Lower leg skin (tissue), 4 donors: ENCODE measurements around the gene HSPB6. TPM values are rescaled to one million over a fixed set of nuclear protein-coding genes. Genes with fewer than 3 reads are reported as not detected.
A peak's percentile ranks its signal among the peaks of the same experiment; 100 is the strongest.

ENCODE experiments used
- DNase-seq, 2 donors: peaks; one replicate each; pipeline ENCODE4 v3.0.0-alpha.2; 2019; ENCODE audit warnings: low spot score in 2 of 2
- H3K4me3 ChIP-seq: fragments of 200-600 bp; sonication (generic); 2 replicates; pipeline ENCODE4 v1.5.1; 2017; ENCODE audit warnings: mild to moderate bottlenecking, low read depth; ENCODE audit not compliant: poor library complexity, severe bottlenecking
- POLR2A ChIP-seq, 2 donors: fragments of 450-650 bp; IDR thresholded peaks; one replicate each; pipeline ENCODE4 v1.6.1; 2016 to 2017; ENCODE audit warnings: antibody characterized with exemption in 2 of 2, mild to moderate bottlenecking in 1 of 2, moderate library complexity in 1 of 2
- WGBS, 2 donors: methylation state at CpG; one replicate each; pipeline ENCODE4 v1.1.5; 2018; 5-methylcytosine and 5-hydroxymethylcytosine counted together
- intact Hi-C: fragments of 100-400 bp; cut with DNase I; formaldehyde crosslinking; loops from one replicate; pipeline ENCODE4 v1.15.0; 2023; ENCODE audit warnings: low total_unique reads
- total RNA-seq, 4 donors: library from RNA; depleted of rRNA; stranded (reverse); fragments of >200 nt; gene quantifications; one replicate each; pipeline ENCODE4 v1.1.0, GENCODE V29; 2016
- TF ChIP-seq, protein P1 (sequence below), 3 donors: fragments of 450-650 bp; IDR thresholded peaks; one replicate each; pipeline ENCODE4 v1.5.1; 2016; ENCODE audit warnings: antibody characterized with exemption in 3 of 3, mild to moderate bottlenecking in 3 of 3, moderate library complexity in 2 of 3

The HSPB6 gene
- total RNA-seq, 4 donors from 2014 or later: 2.5 to 9.4 (median 3.9) TPM

DNA sequence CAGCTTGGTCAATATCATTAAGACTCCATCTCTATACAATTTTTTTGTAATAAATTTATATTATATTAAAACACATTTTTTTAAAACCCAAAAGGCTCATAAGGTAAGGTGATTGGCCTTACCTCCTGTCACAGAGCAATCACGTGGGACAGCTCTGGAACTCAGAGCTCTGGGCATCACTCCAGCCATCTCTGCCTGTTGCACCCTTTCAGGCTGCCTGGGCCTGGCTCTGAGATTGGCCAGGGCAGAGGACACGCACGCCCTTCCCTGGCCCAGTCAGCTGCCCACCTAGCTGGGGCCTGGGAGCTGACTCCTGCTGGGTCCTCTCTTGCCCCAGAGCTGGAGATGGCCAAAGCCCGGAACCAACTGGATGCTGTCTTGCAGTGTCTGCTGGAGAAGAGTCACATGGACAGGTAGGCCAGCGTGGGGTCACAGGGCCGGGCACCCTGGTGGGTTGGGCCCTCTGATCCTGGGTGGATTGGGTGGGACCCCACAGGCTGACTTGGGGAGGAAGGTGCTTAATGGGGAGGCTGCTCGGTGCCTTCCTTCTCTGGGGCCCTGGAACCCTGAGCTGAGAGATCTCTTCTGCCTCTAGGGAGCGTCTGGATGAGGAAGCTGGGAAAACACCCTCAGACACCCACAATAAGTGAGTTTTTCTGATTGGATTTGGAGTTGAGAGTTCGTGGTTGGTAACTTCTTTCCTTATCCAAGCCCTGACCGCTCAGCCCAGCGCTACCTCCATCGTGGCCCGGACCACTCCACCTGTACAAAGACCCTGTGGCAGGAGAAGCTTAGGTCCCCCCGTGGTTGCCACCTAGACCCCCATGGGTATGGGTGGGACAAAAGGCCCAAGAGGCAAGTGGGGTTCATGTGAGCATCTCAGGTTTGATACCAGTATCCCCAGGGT is 4.7 kb downstream of the HSPB6 start:
- TF ChIP-seq, protein P1, sequence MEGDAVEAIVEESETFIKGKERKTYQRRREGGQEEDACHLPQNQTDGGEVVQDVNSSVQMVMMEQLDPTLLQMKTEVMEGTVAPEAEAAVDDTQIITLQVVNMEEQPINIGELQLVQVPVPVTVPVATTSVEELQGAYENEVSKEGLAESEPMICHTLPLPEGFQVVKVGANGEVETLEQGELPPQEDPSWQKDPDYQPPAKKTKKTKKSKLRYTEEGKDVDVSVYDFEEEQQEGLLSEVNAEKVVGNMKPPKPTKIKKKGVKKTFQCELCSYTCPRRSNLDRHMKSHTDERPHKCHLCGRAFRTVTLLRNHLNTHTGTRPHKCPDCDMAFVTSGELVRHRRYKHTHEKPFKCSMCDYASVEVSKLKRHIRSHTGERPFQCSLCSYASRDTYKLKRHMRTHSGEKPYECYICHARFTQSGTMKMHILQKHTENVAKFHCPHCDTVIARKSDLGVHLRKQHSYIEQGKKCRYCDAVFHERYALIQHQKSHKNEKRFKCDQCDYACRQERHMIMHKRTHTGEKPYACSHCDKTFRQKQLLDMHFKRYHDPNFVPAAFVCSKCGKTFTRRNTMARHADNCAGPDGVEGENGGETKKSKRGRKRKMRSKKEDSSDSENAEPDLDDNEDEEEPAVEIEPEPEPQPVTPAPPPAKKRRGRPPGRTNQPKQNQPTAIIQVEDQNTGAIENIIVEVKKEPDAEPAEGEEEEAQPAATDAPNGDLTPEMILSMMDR (IDR thresholded peaks at IDR 0.05): no peak
- no peak for TF ChIP-seq POLR2A (IDR thresholded peaks at IDR 0.05)
- DNase-seq: no peak
- 86 to 89% methylated on average over 11 to 13 of the region's 14 CpGs for WGBS, 2 donors
- intact Hi-C loops: no loop called here
- H3K4me3 ChIP-seq: no peak overlapping the region

DNA sequence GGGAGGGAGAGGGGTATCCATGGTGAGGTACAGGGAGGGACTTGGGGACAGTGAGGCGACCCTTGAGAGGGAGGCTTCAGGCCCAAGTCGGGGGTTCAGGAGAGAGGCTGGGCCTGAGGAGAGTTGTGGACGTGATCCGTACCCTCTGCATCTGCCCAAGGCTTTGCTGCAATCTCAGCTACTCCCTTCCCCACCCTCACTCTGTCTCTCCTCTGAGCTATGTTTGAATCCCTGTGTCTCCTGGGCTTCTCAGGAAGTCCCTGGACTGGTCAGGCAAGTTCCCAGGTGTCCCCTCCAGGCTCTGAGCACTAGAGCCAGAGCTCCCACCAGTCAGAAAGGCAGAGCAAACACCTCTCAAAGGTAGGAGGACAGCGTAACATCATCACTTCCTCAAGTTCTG is 6.7 kb downstream of the HSPB6 start:
- no peak for DNase-seq
- intact Hi-C loops: no loop called here
- H3K4me3 ChIP-seq: no peak overlapping the region
- TF ChIP-seq POLR2A (IDR thresholded peaks at IDR 0.05): no peak
- TF ChIP-seq, protein P1 (IDR thresholded peaks at IDR 0.05): no peak
- 77 to 89% methylated on average over 5 of the region's 5 CpGs for WGBS, 2 donors

DNA sequence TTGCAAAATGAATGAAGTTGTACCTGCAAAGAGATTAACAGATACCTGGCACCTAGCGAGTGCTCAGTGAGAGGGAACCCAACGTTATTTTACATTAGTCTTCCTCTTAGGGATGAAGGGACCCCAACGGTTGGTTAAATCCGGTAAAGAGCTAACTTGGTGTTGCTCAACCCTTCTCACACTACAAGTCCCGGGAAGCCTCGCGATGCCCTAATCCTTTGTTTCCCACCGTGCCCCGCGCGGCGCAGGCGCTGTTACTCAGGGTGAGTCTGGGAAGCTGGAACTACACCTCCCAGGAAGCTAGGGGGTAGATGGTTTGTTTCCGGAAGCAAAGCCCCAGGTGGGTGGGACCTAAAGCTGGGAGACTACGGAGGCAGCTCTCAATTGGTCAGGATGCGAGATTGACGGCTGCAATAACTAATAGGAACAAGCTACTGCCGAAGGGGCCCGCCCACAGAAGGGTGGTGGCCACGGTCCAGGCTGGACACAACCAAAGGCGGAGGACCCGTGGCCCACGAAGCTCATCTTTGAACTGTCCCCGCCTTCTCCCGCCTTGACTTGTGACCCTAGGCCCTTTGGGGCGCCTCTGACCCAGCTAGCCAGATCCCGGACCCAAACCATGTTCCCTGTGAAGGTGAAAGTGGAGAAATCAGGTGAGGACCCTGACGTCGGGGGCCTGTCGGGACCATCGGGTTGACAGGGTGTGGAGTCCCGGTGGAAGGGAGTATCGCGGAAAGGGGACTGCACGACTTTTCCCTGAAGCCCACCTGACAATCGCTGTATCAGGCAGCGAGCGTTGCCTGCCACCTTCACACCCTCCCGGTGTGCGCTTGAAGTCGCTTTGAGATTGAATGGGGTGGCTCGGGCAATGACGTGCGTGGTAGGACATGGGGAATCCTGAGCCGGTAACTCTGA is 8.5 kb downstream of the HSPB6 start, which contains the start of gene LIN37:
TSS of gene LIN37 (plus strand) at position 471 of the 915 bp plus-strand sequence. CDS start at position 620, 149 bp downstream.
- intact Hi-C loops: no loop called here
- peak; percentile 100 for DNase-seq
- H3K4me3 ChIP-seq: peak within 1 kb of the TSS; percentile 48
- WGBS, 2 donors: 1% methylated on average over 45 of the region's 45 CpGs
- peak in 1 of 2 donors; percentile 57 for TF ChIP-seq POLR2A (IDR thresholded peaks at IDR 0.05)
- TF ChIP-seq, protein P1 (IDR thresholded peaks at IDR 0.05): no peak

DNA sequence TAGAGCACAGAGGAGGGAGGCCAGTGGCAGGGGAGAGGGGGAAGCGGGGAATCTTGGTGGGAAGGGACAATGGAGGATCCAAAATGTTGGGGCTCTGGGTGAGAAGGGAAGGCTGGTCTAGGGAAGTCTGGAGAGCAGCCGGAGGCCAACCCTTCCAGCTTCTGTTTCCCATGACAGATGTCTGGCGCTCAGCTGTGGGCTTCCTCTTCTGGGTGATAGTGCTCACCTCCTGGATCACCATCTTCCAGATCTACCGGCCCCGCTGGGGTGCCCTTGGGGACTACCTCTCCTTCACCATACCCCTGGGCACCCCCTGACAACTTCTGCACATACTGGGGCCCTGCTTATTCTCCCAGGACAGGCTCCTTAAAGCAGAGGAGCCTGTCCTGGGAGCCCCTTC is 10.3 kb downstream of the HSPB6 start:
- intact Hi-C loops: no loop called here
- WGBS, 2 donors: 85 to 92% methylated on average over 5 of the region's 5 CpGs
- H3K4me3 ChIP-seq: no peak overlapping the region
- TF ChIP-seq, protein P1 (IDR thresholded peaks at IDR 0.05): no peak
- no peak for TF ChIP-seq POLR2A (IDR thresholded peaks at IDR 0.05)
- no peak for DNase-seq

DNA sequence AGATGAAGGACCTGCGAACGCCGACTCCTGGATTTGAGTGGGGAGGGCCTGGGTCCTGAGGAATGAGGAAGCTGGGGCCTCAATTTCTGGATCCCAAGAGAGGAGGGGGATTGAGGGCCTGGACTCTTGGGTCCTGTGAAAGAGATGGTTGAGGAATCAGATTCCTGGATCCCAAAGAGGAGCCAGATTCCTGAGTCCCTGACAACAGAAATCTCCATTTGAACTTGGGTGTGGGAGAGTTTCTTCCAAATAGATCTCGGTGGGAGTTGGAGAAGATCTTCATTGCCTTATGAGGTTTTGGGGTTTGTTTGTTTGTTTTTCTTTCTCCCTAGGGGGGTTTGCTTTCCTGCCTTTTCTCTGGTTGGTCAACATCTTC is 10.8 kb downstream of the HSPB6 start:
- no peak for DNase-seq
- intact Hi-C loops: no loop called here

More for the DNA sequence above, 10.8 kb downstream of the HSPB6 start:
- peak overlapping the region; percentile 37 for H3K4me3 ChIP-seq
- WGBS, 2 donors: 0 to 7% methylated on average over 4 of the region's 4 CpGs
- TF ChIP-seq POLR2A (IDR thresholded peaks at IDR 0.05): no peak
- TF ChIP-seq, protein P1 (IDR thresholded peaks at IDR 0.05): no peak
